ENCODE measurements around the gene PRSS35. TPM values are rescaled to one million over a fixed set of nuclear protein-coding genes. Genes with fewer than 3 reads are reported as not detected.
"Not testable (repeated sequence)": the region's sequence is repeated elsewhere in the genome, so short reads cannot be mapped to it uniquely, and the experiment has no call there.

Gene PRSS35
- total RNA-seq, 4 donors from 2014 or later: 0.20 to 2.6 (median 0.57) TPM

- H3K4me3 ChIP-seq: no peak overlapping the region
- H3K9me3 ChIP-seq: peaks cover 0 to 5% (median 0%) of the 10 kb centered on the region in 4 donors
- H3K27ac ChIP-seq: no peak overlapping the region
- TF ChIP-seq POLR2A (IDR thresholded peaks at IDR 0.05): no peak
- TF ChIP-seq EP300 (IDR thresholded peaks at IDR 0.05): no peak
- TF ChIP-seq CTCF (IDR thresholded peaks at IDR 0.05): no peak
- no peak for DNase-seq (ENCODE audit: low spot score in 2 of 2)
- WGBS, 2 donors: 74 to 76% methylated on average over 4 of the region's 4 CpGs
- H3K4me1 ChIP-seq: no peaks in the 10 kb centered on the region
- H3K27me3 ChIP-seq: no peaks in the 10 kb centered on the region
- no peaks in the 10 kb centered on the region for H3K36me3 ChIP-seq
Measured at GRCh38 chr6:83536647-83537589, 24.6 kb downstream of the PRSS35 start.

GRCh38 chr6:83539678-83540077 is 27.3 kb downstream of the PRSS35 start:
- Histone ChIP-seq H3K9me3 (no peaks in the 10 kb centered on the region), H3K27ac (no peak overlapping the region), H3K4me1 (no peaks in the 10 kb centered on the region), H3K27me3 (no peaks in the 10 kb centered on the region), H3K4me3 (no peak overlapping the region), H3K36me3 (no peaks in the 10 kb centered on the region)
- TF ChIP-seq EP300 (IDR thresholded peaks at IDR 0.05) (no peak), CTCF (IDR thresholded peaks at IDR 0.05) (no peak), POLR2A (IDR thresholded peaks at IDR 0.05) (no peak)
- DNase-seq (ENCODE audit: low spot score in 2 of 2): no peak
- WGBS, 2 donors: 84 to 86% methylated on average over 4 of the region's 4 CpGs

GRCh38 chr6:83546636-83547035 is 34.3 kb downstream of the PRSS35 start:
- Histone ChIP-seq H3K27me3 (no peaks in the 10 kb centered on the region), H3K4me1 (no peaks in the 10 kb centered on the region), H3K9me3 (peaks cover 0 to 14% (median 0%) of the 10 kb centered on the region in 4 donors), H3K27ac (no peak overlapping the region), H3K36me3 (no peaks in the 10 kb centered on the region), H3K4me3 (no peak overlapping the region)
- TF ChIP-seq CTCF (IDR thresholded peaks at IDR 0.05): no peak
- TF ChIP-seq EP300 (IDR thresholded peaks at IDR 0.05): no peak
- no peak for TF ChIP-seq POLR2A (IDR thresholded peaks at IDR 0.05)
- WGBS, 2 donors: 59 to 76% methylated on average over 5 of the region's 5 CpGs
- DNase-seq (ENCODE audit: low spot score in 2 of 2): no peak

- not testable (repeated sequence) for DNase-seq (ENCODE audit: low spot score in 2 of 2); H3K27ac ChIP-seq; H3K36me3 ChIP-seq; H3K27me3 ChIP-seq; H3K4me3 ChIP-seq; H3K4me1 ChIP-seq
- 64 to 65% methylated on average over 5 of the region's 5 CpGs for WGBS, 2 donors
- H3K9me3 ChIP-seq: peaks cover 0 to 14% (median 0%) of the 10 kb centered on the region in 4 donors
Measured at GRCh38 chr6:83550482-83550881, 38.1 kb downstream of the PRSS35 start.

GRCh38 chr6:83551748-83552147 is 39.4 kb downstream of the PRSS35 start:
- H3K9me3 ChIP-seq; DNase-seq (ENCODE audit: low spot score in 2 of 2); H3K27ac ChIP-seq; H3K4me1 ChIP-seq; H3K36me3 ChIP-seq; H3K4me3 ChIP-seq; H3K27me3 ChIP-seq: not testable (repeated sequence)
- 92 to 96% methylated on average over 4 of the region's 4 CpGs for WGBS, 2 donors

GRCh38 chr6:83556871-83557270 is 44.5 kb downstream of the PRSS35 start:
- no peak for TF ChIP-seq CTCF (IDR thresholded peaks at IDR 0.05)
- TF ChIP-seq EP300 (IDR thresholded peaks at IDR 0.05): no peak
- no peak for TF ChIP-seq POLR2A (IDR thresholded peaks at IDR 0.05)
- no peak for DNase-seq (ENCODE audit: low spot score in 2 of 2)
- Histone ChIP-seq H3K4me1 (no peaks in the 10 kb centered on the region), H3K36me3 (no peaks in the 10 kb centered on the region), H3K4me3 (no peak overlapping the region), H3K27ac (no peak overlapping the region), H3K27me3 (no peaks in the 10 kb centered on the region), H3K9me3 (peaks cover 0 to under 1% (median 0%) of the 10 kb centered on the region in 4 donors)
